A549 (cell line): ENCODE measurements around the gene MICOS13. TPM values are rescaled to one million over a fixed set of nuclear protein-coding genes. Genes with fewer than 3 reads are reported as not detected.

Experiments
- ATAC-seq, 2 experiments: fragments of 200-7000 bp in 1 of 2; fragments of >200 bp in 1 of 2; cut with Nextera tagmentation in 1 of 2; cut with Tn5 transposase in 1 of 2; 3 replicates each; pipeline versions ENCODE4 v1.8.0 to v1.9.1; 2018 to 2020; ENCODE audit warnings: mild to moderate bottlenecking in 1 of 2, moderate library complexity in 1 of 2
- CTCF ChIA-PET: fragments of 300-600 bp; sonication (Branson Sonifier 250); formaldehyde crosslinking; extraction: SDS; loops from one replicate; lab custom pipeline; 2021; ENCODE audit warnings: antibody characterized with exemption, inconsistent platforms; lab: Yijun Ruan, JAX
- POLR2A ChIA-PET: fragments of 350-600 bp; formaldehyde crosslinking; extraction: SDS; loops from one replicate; lab custom pipeline; 2021; ENCODE audit warnings: antibody characterized with exemption, inconsistent platforms; lab: Yijun Ruan, JAX
- DNase-seq, 2 experiments: peaks; one replicate each; pipeline versions ENCODE4 v3.0.0 to v3.0.0-alpha.2; 2011 to 2016; ENCODE audit warnings: low read depth in 1 of 2, low spot score in 1 of 2
- FAIRE-seq: peaks from 2 replicates; lab custom pipeline; 2011; peaks lifted over from hg19 to GRCh38; lab: Jason Lieb, UNC
- H3K27ac ChIP-seq, 2 experiments: fragments of >200 bp; sonication (Bioruptor Twin); formaldehyde crosslinking; 3 replicates each; pipeline ENCODE4 v1.5.1; 2016 to 2017
- H3K4me1 ChIP-seq: fragments of >200 bp; sonication (Bioruptor Twin); formaldehyde crosslinking; 3 replicates; pipeline ENCODE4 v1.6.1; 2016
- H3K4me2 ChIP-seq: fragments of >200 bp; sonication (Bioruptor Twin); formaldehyde crosslinking; 3 replicates; pipeline ENCODE4 v1.6.1; 2016
- H3K4me3 ChIP-seq: fragments of >200 bp; sonication (Bioruptor Twin); formaldehyde crosslinking; 3 replicates; pipeline ENCODE4 v1.5.1; 2016
- H3K9me3 ChIP-seq: fragments of >200 bp; sonication (Bioruptor Twin); formaldehyde crosslinking; 3 replicates; pipeline ENCODE4 v1.6.1; 2016
- HEYL ChIP-seq: fragments of 250-450 bp; sonication (Bioruptor Pico); IDR thresholded peaks from 2 replicates; pipeline ENCODE4 v1.8.0; 2021; ENCODE audit warnings: mild to moderate bottlenecking, moderate library complexity
- WGBS: methylation state at CpG from one replicate; pipeline ENCODE4 v1.1.6; 2017; ENCODE audit errors: missing lambda C conversion rate; 5-methylcytosine and 5-hydroxymethylcytosine counted together
- polyA plus RNA-seq, 4 experiments: library from polyadenylated mRNA; depleted of rRNA in 3 of 4; stranded (reverse); fragments of >200 nt; fragmentation: RNase III in 1 of 4; extraction: RNeasy Plus Mini Kit Qiagen cat#74134 plus additional on column Dnase treatment in 1 of 4; gene quantifications; 2 replicates in 3 of 4; 3 replicates in 1 of 4; pipeline ENCODE4 v1.2.3, GENCODE V29; 2011 to 2017

Gene MICOS13
- polyA plus RNA-seq, 2 of the 4 experiments (the other 2 are of a cell fraction): 20.5 to 48.8 TPM

DNA sequence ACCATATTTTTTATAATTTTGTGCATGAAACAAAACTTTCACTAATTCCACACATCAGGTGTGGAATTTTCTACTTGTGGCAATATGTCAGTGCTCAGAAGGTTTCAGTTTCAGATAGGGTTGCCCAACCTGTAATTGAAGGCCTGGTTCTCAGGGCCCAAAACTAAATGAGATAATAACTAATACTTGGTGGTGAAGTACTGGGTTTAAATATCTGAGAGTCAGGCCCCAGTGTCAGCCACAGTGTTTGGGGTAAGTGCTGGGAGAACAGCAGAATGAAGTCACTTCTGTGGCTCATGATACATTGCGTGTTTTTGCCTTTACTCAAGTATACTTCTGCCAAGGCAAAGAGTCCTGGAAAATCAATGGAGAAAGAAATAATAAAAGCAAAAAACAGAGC is 51.9 kb downstream of the MICOS13 start:
- 93% methylated on average over 1 of the region's 1 CpG for WGBS
- ChIA-PET POLR2A (no interaction called here), CTCF (no interaction called here)
- no peak for FAIRE-seq
- H3K4me2 ChIP-seq: no peak overlapping the region
- TF ChIP-seq HEYL (CRISPR knock-in tag): no peak
- no peak overlapping the region for H3K27ac ChIP-seq
- no peak overlapping the region for H3K4me3 ChIP-seq
- no peaks in the 10 kb centered on the region for H3K9me3 ChIP-seq
- ATAC-seq: no peak
- peaks cover 23% of the 10 kb centered on the region; the same call in 2 of the 3 replicates for H3K4me1 ChIP-seq
- DNase-seq: no peak

Other genes with a start within 250 kb of the MICOS13 start
- not detected in 2 replicates for gene ZNRF4, start 225.1 kb downstream of the MICOS13 start, polyA plus RNA-seq (2011; rRNA removed)
- gene ZNRF4, start 225.1 kb downstream of the MICOS13 start, polyA plus RNA-seq (2017; fragmentation: RNase III; extraction: RNeasy Plus Mini Kit Qiagen cat#74134 plus additional on column Dnase treatment): not detected in 3 replicates
- 1.2 TPM in 2 replicates for gene TINCR, start 112.6 kb downstream of the MICOS13 start, polyA plus RNA-seq (2011; rRNA removed)
- gene TINCR, start 112.6 kb downstream of the MICOS13 start, polyA plus RNA-seq (2017; fragmentation: RNase III; extraction: RNeasy Plus Mini Kit Qiagen cat#74134 plus additional on column Dnase treatment): 1.6 to 1.9 TPM (median 1.8 TPM) in 3 replicates
- 23.4 and 33.2 TPM in 2 replicates for gene SAFB2, start 57.7 kb downstream of the MICOS13 start, polyA plus RNA-seq (2011; rRNA removed)
- 42.2 to 52.3 TPM (median 51.2 TPM) in 3 replicates for gene SAFB2, start 57.7 kb downstream of the MICOS13 start, polyA plus RNA-seq (2017; fragmentation: RNase III; extraction: RNeasy Plus Mini Kit Qiagen cat#74134 plus additional on column Dnase treatment)
- gene SAFB, start 57.4 kb downstream of the MICOS13 start, polyA plus RNA-seq (2011; rRNA removed): 37.5 and 55.0 TPM in 2 replicates
- 69.8 to 74.3 TPM (median 74.0 TPM) in 3 replicates for gene SAFB, start 57.4 kb downstream of the MICOS13 start, polyA plus RNA-seq (2017; fragmentation: RNase III; extraction: RNeasy Plus Mini Kit Qiagen cat#74134 plus additional on column Dnase treatment)
- 2.5 and 2.8 TPM in 2 replicates for gene HSD11B1L, start 511 bp upstream of the MICOS13 start, polyA plus RNA-seq (2011; rRNA removed)
- gene HSD11B1L, start 511 bp upstream of the MICOS13 start, polyA plus RNA-seq (2017; fragmentation: RNase III; extraction: RNeasy Plus Mini Kit Qiagen cat#74134 plus additional on column Dnase treatment): 2.7 to 4.8 TPM (median 4.8 TPM) in 3 replicates
- gene RPL36, start 9.8 kb upstream of the MICOS13 start, polyA plus RNA-seq (2011; rRNA removed): 329 and 368 TPM in 2 replicates
- 1,385 to 1,590 TPM (median 1,396 TPM) in 3 replicates for gene RPL36, start 9.8 kb upstream of the MICOS13 start, polyA plus RNA-seq (2017; fragmentation: RNase III; extraction: RNeasy Plus Mini Kit Qiagen cat#74134 plus additional on column Dnase treatment)
- gene LONP1, start 39.6 kb upstream of the MICOS13 start, polyA plus RNA-seq (2011; rRNA removed): 41.2 and 42.7 TPM in 2 replicates
- 65.2 to 68.9 TPM (median 66.4 TPM) in 3 replicates for gene LONP1, start 39.6 kb upstream of the MICOS13 start, polyA plus RNA-seq (2017; fragmentation: RNase III; extraction: RNeasy Plus Mini Kit Qiagen cat#74134 plus additional on column Dnase treatment)
- 0.03 TPM in 1 of 2 replicates, not detected in the other for gene CATSPERD, start 40.1 kb upstream of the MICOS13 start, polyA plus RNA-seq (2011; rRNA removed)
- gene CATSPERD, start 40.1 kb upstream of the MICOS13 start, polyA plus RNA-seq (2017; fragmentation: RNase III; extraction: RNeasy Plus Mini Kit Qiagen cat#74134 plus additional on column Dnase treatment): 0.17 TPM in 1 of 3 replicates, not detected in the others
- gene PRR22, start 104.2 kb upstream of the MICOS13 start, polyA plus RNA-seq (2011; rRNA removed): 0.46 and 0.65 TPM in 2 replicates
- gene PRR22, start 104.2 kb upstream of the MICOS13 start, polyA plus RNA-seq (2017; fragmentation: RNase III; extraction: RNeasy Plus Mini Kit Qiagen cat#74134 plus additional on column Dnase treatment): 2.0 to 2.3 TPM (median 2.2 TPM) in 3 replicates
- gene DUS3L, start 110.6 kb upstream of the MICOS13 start, polyA plus RNA-seq (2011; rRNA removed): 15.5 and 16.3 TPM in 2 replicates
- gene DUS3L, start 110.6 kb upstream of the MICOS13 start, polyA plus RNA-seq (2017; fragmentation: RNase III; extraction: RNeasy Plus Mini Kit Qiagen cat#74134 plus additional on column Dnase treatment): 26.9 to 29.4 TPM (median 27.9 TPM) in 3 replicates
- gene NRTN, start 124.6 kb upstream of the MICOS13 start, polyA plus RNA-seq (2011; rRNA removed): 0.32 and 0.38 TPM in 2 replicates
- gene NRTN, start 124.6 kb upstream of the MICOS13 start, polyA plus RNA-seq (2017; fragmentation: RNase III; extraction: RNeasy Plus Mini Kit Qiagen cat#74134 plus additional on column Dnase treatment): 0.45 to 0.61 TPM (median 0.50 TPM) in 3 replicates
- 0.12 TPM in 1 of 2 replicates, not detected in the other for gene FUT6, start 159.2 kb upstream of the MICOS13 start, polyA plus RNA-seq (2011; rRNA removed)
- not detected in 3 replicates for gene FUT6, start 159.2 kb upstream of the MICOS13 start, polyA plus RNA-seq (2017; fragmentation: RNase III; extraction: RNeasy Plus Mini Kit Qiagen cat#74134 plus additional on column Dnase treatment)
- gene FUT3, start 170.9 kb upstream of the MICOS13 start, polyA plus RNA-seq (2011; rRNA removed): 0.09 and 0.20 TPM in 2 replicates
- gene FUT3, start 170.9 kb upstream of the MICOS13 start, polyA plus RNA-seq (2017; fragmentation: RNase III; extraction: RNeasy Plus Mini Kit Qiagen cat#74134 plus additional on column Dnase treatment): 0.09 TPM in 1 of 3 replicates, not detected in the others
- gene FUT5, start 190.0 kb upstream of the MICOS13 start, polyA plus RNA-seq (2011; rRNA removed): 0.04 TPM in 1 of 2 replicates, not detected in the other
- not detected in 3 replicates for gene FUT5, start 190.0 kb upstream of the MICOS13 start, polyA plus RNA-seq (2017; fragmentation: RNase III; extraction: RNeasy Plus Mini Kit Qiagen cat#74134 plus additional on column Dnase treatment)
- 75.0 and 98.5 TPM in 2 replicates for gene NDUFA11, start 223.3 kb upstream of the MICOS13 start, polyA plus RNA-seq (2011; rRNA removed)
- gene NDUFA11, start 223.3 kb upstream of the MICOS13 start, polyA plus RNA-seq (2017; fragmentation: RNase III; extraction: RNeasy Plus Mini Kit Qiagen cat#74134 plus additional on column Dnase treatment): 170 to 173 TPM (median 171 TPM) in 3 replicates
- gene VMAC, start 224.4 kb upstream of the MICOS13 start, polyA plus RNA-seq (2011; rRNA removed): 1.1 and 1.5 TPM in 2 replicates
- gene VMAC, start 224.4 kb upstream of the MICOS13 start, polyA plus RNA-seq (2017; fragmentation: RNase III; extraction: RNeasy Plus Mini Kit Qiagen cat#74134 plus additional on column Dnase treatment): 0.79 to 1.6 TPM (median 1.4 TPM) in 3 replicates
- gene CAPS, start 233.7 kb upstream of the MICOS13 start, polyA plus RNA-seq (2011; rRNA removed): 1.2 and 1.4 TPM in 2 replicates
- gene CAPS, start 233.7 kb upstream of the MICOS13 start, polyA plus RNA-seq (2017; fragmentation: RNase III; extraction: RNeasy Plus Mini Kit Qiagen cat#74134 plus additional on column Dnase treatment): 1.5 to 2.0 TPM (median 1.7 TPM) in 3 replicates